Common myeloid progenitor, CD34-positive (primary cell): ENCODE data around the gene CMTM4.
"Not testable (repeated sequence)": the region's sequence is repeated elsewhere in the genome, so short reads cannot be mapped to it uniquely, and the experiment has no call there.

ENCODE experiments used
- CTCF ChIA-PET: fragments of 350-600 bp; sonication (Branson Sonifier 250); formaldehyde crosslinking; loops from one replicate; lab custom pipeline; 2021; ENCODE audit warnings: antibody characterized with exemption; lab: Charles Lee
- POLR2A ChIA-PET: fragments of 350-600 bp; sonication (Branson Sonifier 250); formaldehyde crosslinking; loops from one replicate; lab custom pipeline; 2021; ENCODE audit warnings: antibody characterized with exemption; lab: Charles Lee
- DNase-seq, 3 donors: peaks; one replicate each; pipeline versions ENCODE4 v3.0.0 to v3.0.0-alpha.2; 2013
- H3K27ac ChIP-seq, 2 experiments: 1 replicate in 1 of 2; 2 replicates in 1 of 2; pipeline ENCODE4 v1.7.0; 2013; ENCODE audit warnings: inconsistent platforms in 2 of 2, low read length in 2 of 2, mild to moderate bottlenecking in 2 of 2, low read depth in 1 of 2, moderate library complexity in 1 of 2; ENCODE audit not compliant: severe bottlenecking in 2 of 2, insufficient read depth in 1 of 2, poor library complexity in 1 of 2
- H3K27me3 ChIP-seq, 5 experiments: replicated peaks in 2 of 5; 1 replicate in 3 of 5; 2 replicates in 2 of 5; pipeline versions ENCODE4 v1.6.1 to v1.7.0; 2013; ENCODE audit warnings: low read length in 4 of 5, mild to moderate bottlenecking in 2 of 5, moderate library complexity in 2 of 5, inconsistent platforms in 1 of 5; ENCODE audit not compliant: insufficient read depth in 5 of 5, control insufficient read depth in 4 of 5
- H3K36me3 ChIP-seq, 4 experiments: 1 replicate in 2 of 4; 2 replicates in 2 of 4; pipeline versions ENCODE4 v1.6.1 to v1.7.0; 2013; ENCODE audit warnings: low read length in 3 of 4, control low read depth in 1 of 4, mild to moderate bottlenecking in 1 of 4; ENCODE audit not compliant: control insufficient read depth in 4 of 4, insufficient read depth in 4 of 4
- H3K4me1 ChIP-seq, 4 experiments: 1 replicate in 3 of 4; 2 replicates in 1 of 4; pipeline versions ENCODE4 v1.6.1 to v1.7.1; 2013; ENCODE audit warnings: low read length in 3 of 4, mild to moderate bottlenecking in 3 of 4, control low read depth in 1 of 4, inconsistent platforms in 1 of 4, moderate library complexity in 1 of 4; ENCODE audit not compliant: control insufficient read depth in 4 of 4, insufficient read depth in 4 of 4; ENCODE audit errors: control extremely low read depth in 1 of 4
- H3K4me3 ChIP-seq, 7 experiments: 1 replicate in 4 of 7; 2 replicates in 3 of 7; pipeline versions ENCODE4 v1.5.1 to v1.7.0; 2013; ENCODE audit warnings: mild to moderate bottlenecking in 7 of 7, low read length in 6 of 7, moderate library complexity in 6 of 7, inconsistent platforms in 2 of 7, low read depth in 2 of 7, control low read depth in 1 of 7; ENCODE audit not compliant: insufficient read depth in 4 of 7, control insufficient read depth in 1 of 7; ENCODE audit errors: extremely low read depth in 1 of 7
- H3K9me3 ChIP-seq, 5 experiments: 1 replicate in 4 of 5; 2 replicates in 1 of 5; pipeline versions ENCODE4 v1.6.1 to v1.7.1; 2013; ENCODE audit warnings: low read length in 4 of 5, mild to moderate bottlenecking in 2 of 5, inconsistent platforms in 1 of 5, low read depth in 1 of 5, moderate library complexity in 1 of 5; ENCODE audit not compliant: control insufficient read depth in 4 of 5, insufficient read depth in 2 of 5; ENCODE audit errors: control extremely low read depth in 1 of 5
- WGBS: methylation state at CpG from one replicate; pipeline ENCODE4 v1.1.5; 2013; ENCODE audit not compliant: insufficient coverage; 5-methylcytosine and 5-hydroxymethylcytosine counted together

Gene CMTM4

DNA sequence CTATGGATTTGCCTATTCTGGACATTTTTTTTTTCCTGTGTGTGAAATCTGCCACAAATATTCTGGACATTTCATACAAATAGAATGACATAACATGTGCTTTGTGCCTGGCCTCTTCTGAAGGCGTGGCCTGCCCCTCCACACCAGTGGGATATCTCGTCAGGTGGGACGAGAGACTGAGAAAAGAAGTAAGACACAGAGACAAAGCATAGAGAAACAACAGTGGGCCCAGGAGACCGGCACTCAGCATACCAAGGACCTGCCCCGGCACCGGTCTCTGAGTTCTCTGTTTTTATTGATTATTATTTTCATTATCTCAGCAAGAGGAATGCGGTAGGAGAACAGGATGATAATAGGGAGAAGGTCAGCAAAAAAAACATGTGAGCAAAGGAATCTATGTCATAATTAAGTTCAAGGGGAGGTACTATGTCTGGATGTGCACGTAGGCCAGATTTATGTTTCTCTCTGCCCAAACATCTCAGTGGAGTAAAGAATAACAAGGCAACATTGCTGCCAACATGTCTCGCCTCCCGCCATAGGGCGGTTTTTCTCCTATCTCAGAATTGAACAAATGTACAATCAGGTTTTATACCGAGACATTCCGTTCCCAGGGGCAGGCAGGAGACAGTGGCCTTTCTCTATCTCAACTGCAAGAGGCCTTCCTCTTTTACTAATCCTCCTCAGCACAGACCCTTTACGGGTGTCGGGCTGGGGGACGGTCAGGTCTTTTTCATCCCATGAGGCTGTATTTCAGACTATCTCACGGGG, 68.7 kb downstream of the CMTM4 start:
- POLR2A ChIA-PET, DNase-seq, H3K4me3 ChIP-seq, H3K27me3 ChIP-seq, H3K9me3 ChIP-seq, CTCF ChIA-PET, H3K27ac ChIP-seq, H3K4me1 ChIP-seq: not testable (repeated sequence)
- H3K36me3 ChIP-seq = peaks cover 0 to 12% (median 0%) of the 10 kb centered on the region in 4 experiments
- WGBS = 95% methylated on average over 8 of the region's 17 CpGs

DNA sequence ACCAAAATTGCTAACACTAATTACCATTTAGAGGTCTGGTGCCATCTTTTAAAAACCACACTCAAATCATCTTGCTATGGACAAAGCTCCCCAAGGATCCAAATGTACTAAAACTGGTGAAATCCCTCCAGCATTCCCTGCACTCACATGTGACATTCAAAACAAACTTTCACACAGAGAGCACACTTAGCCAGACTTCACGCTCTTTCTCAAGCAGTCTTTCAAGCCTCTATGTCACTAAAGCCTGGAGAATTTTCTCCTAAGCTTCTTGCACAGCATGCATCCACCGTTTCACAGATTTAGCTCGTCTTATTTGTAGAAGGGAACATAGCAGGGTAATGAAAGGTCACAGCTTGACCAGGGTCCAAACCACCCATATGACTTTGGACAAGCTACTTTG, 72.8 kb downstream of the CMTM4 start:
- WGBS = 92% methylated on average over 3 of the region's 3 CpGs
- H3K4me3 ChIP-seq = no peak overlapping the region
- DNase-seq = no peak
- POLR2A ChIA-PET = no interaction called here
- H3K27me3 ChIP-seq = no peaks in the 10 kb centered on the region
- no peak overlapping the region for H3K27ac ChIP-seq
- H3K9me3 ChIP-seq = no peaks in the 10 kb centered on the region
- CTCF ChIA-PET = interaction anchor here (0.9 to 3.1 kb wide), 5 partner anchors 11 to 28 kb away, joined by 3 to 18 read pairs (median 3); no protein-coding TSS in a partner anchor
- H3K36me3 ChIP-seq = peaks cover 0 to 44% (median 12%) of the 10 kb centered on the region in 4 experiments
- H3K4me1 ChIP-seq = no peaks in the 10 kb centered on the region

DNA sequence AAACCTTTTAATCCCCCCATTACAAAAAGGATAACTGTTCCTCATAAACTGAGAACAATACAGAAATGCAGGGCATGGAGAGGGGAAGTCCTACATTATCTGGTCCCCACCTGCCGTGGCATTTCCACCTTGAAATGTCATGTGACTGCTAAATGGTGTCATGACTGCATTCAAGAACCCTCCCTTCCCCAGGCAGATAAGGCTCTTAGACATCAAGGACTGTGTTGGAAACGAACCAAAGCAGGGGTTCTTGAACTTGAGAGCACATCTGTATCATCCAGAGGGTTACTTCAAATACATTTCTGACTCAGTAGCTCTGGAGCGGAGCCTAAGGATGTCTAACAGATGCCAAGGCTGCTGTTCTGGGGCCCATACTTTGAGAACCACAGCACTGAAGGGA, 73.7 kb downstream of the CMTM4 start:
- DNase-seq = no peak
- no peak overlapping the region for H3K4me3 ChIP-seq
- POLR2A ChIA-PET = no interaction called here
- 85% methylated on average over 3 of the region's 3 CpGs for WGBS
- no peak overlapping the region for H3K27ac ChIP-seq
- peaks cover 0 to 44% (median 13%) of the 10 kb centered on the region in 4 experiments for H3K36me3 ChIP-seq
- no peaks in the 10 kb centered on the region for H3K27me3 ChIP-seq
- CTCF ChIA-PET = interaction anchor here (3.1 kb wide), 1 partner anchor 14 kb away, joined by 18 read pairs; no protein-coding TSS in a partner anchor
- H3K9me3 ChIP-seq = no peaks in the 10 kb centered on the region
- no peaks in the 10 kb centered on the region for H3K4me1 ChIP-seq

DNA sequence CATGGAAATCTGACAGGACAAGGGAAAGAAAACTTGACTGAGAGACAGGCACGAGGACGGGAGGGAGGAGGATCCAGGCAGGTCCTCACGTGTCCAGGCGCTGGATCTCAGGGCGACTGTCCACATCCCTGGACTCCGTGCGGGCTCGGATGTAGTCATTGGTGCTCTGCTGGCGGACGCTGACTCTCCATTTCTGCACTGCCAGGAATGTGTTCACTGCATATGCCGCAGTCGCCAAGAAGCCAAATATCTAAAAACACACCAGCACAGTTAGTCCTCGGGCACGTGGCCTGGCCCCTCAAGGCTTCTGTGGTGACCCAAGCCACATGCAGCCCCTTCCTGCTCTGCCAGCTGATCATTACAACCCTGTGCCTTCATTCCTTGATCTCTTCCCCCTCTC, 74.6 kb downstream of the CMTM4 start:
- Histone ChIP-seq H3K27me3 (no peaks in the 10 kb centered on the region), H3K4me1 (no peaks in the 10 kb centered on the region), H3K4me3 (no peak overlapping the region), H3K9me3 (no peaks in the 10 kb centered on the region), H3K36me3 (peaks cover 0 to 44% (median 13%) of the 10 kb centered on the region in 4 experiments), H3K27ac (no peak overlapping the region)
- CTCF ChIA-PET = no interaction called here
- DNase-seq = no peak
- POLR2A ChIA-PET = no interaction called here
- WGBS = 95% methylated on average over 14 of the region's 14 CpGs

DNA sequence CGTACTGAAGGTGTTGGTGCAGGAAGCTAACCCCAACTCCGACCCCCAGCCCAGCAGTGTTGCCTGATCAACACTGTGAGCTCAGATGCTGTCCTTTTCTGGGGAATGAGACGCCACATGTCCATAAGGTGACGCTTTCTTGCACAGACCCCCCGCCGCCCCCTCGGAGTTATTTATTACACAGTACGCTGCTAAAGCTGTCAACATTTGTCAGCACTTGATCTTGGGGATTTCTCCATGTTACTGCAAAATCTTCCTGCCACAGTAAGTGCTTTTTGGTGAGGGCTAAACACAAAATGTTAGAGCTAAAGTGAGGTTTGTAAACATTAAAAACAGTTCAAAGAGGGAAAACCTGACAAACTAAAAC, 76.1 kb downstream of the CMTM4 start:
- peaks cover 0 to 48% (median 14%) of the 10 kb centered on the region in 4 experiments for H3K36me3 ChIP-seq
- no peaks in the 10 kb centered on the region for H3K27me3 ChIP-seq
- CTCF ChIA-PET = interaction anchor here (0.8 to 1.9 kb wide), 5 partner anchors 12 to 38 kb away, joined by 3 to 11 read pairs (median 4); no protein-coding TSS in a partner anchor
- H3K9me3 ChIP-seq = no peaks in the 10 kb centered on the region
- POLR2A ChIA-PET = no interaction called here
- H3K4me1 ChIP-seq = no peaks in the 10 kb centered on the region
- no peak for DNase-seq
- H3K4me3 ChIP-seq = no peak overlapping the region
- 99% methylated on average over 8 of the region's 8 CpGs for WGBS
- no peak overlapping the region for H3K27ac ChIP-seq

DNA sequence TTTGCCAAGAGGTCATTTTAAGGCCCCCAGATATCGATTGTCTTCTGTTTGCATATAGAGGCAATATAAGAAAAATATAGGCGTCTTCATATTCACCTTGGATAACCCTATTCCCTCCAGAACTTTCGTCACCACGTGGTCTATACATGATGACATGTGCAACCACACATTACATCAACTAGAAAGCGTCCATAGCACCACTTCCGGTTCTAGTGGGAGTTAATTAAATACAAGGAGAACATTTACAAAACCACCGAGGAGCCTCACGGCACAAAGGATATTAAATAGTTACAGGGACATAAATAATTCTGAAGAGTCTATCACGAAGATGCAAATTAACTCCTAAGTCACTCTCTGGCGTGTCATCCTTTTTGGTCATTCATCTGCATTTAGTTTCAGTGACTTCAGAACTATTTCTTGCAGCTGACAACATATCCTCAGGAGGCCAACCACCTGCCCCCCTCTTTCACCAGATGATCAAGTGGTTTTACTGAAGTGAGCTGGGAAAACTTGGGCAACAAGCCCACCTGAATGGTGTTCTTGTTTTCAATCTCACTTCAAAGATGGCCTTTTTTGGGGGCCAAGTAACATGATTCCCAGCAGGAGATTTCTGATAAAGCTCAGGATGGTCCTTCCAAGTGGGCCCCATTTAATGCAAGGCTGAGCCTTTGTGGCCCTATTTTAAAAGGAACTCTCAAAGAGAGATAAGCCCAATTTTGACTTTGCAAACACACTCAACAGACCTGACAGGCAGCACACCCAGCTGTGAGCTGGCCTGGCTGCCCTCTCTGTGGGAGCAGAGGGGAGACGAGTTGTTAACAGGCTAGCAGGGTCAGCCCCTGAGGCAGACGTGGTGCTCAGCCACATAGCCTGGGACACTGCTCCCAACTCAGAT, 76.8 kb downstream of the CMTM4 start:
- H3K27ac ChIP-seq = no peak overlapping the region
- CTCF ChIA-PET = interaction anchor here (1.1 to 1.9 kb wide), 3 partner anchors 12 to 39 kb away, joined by 3 to 11 read pairs (median 4); no protein-coding TSS in a partner anchor
- POLR2A ChIA-PET = no interaction called here
- peaks cover 0 to 54% (median 15%) of the 10 kb centered on the region in 4 experiments for H3K36me3 ChIP-seq
- no peaks in the 10 kb centered on the region for H3K4me1 ChIP-seq
- H3K27me3 ChIP-seq = no peaks in the 10 kb centered on the region
- DNase-seq = no peak
- WGBS = 92% methylated on average over 8 of the region's 12 CpGs
- H3K4me3 ChIP-seq = no peak overlapping the region
- H3K9me3 ChIP-seq = no peaks in the 10 kb centered on the region
